Fibroblast of lung (primary cell): Measurements from ENCODE around the gene WDR54. TPM values are rescaled to one million over a fixed set of nuclear protein-coding genes. Genes with fewer than 3 reads are reported as not detected.

Source experiments
- DNase-seq, 2 donors: peaks; one replicate each; pipeline versions ENCODE4 v3.0.0 to v3.0.0-alpha.2; 2010; ENCODE audit warnings: low read depth in 2 of 2
- H2AFZ ChIP-seq: 2 replicates; pipeline ENCODE4 v1.5.1; 2012; ENCODE audit warnings: low read length, control low read depth, inconsistent platforms
- H3K27ac ChIP-seq: 2 replicates; pipeline ENCODE4 v1.5.1; 2011; ENCODE audit warnings: low read length, control low read depth; ENCODE audit not compliant: insufficient read depth
- H3K27me3 ChIP-seq: 2 replicates; pipeline ENCODE4 v1.5.1; 2011; ENCODE audit warnings: mild to moderate bottlenecking, low read length; ENCODE audit not compliant: control insufficient read depth, insufficient read depth
- H3K36me3 ChIP-seq: 2 replicates; pipeline ENCODE4 v1.5.1; 2011; ENCODE audit warnings: low read length; ENCODE audit not compliant: control insufficient read depth, insufficient read depth
- H3K4me1 ChIP-seq: 2 replicates; pipeline ENCODE4 v1.5.1; 2011; ENCODE audit warnings: low read length; ENCODE audit not compliant: control insufficient read depth, insufficient read depth; ENCODE audit errors: extremely low read depth
- H3K4me2 ChIP-seq: 2 replicates; pipeline ENCODE4 v1.5.1; 2011; ENCODE audit warnings: low read length, control low read depth; ENCODE audit not compliant: insufficient read depth; ENCODE audit errors: extremely low read depth
- H3K4me3 ChIP-seq, 4 experiments: fragments of 200-600 bp in 1 of 4; sonication (generic) in 1 of 4; replicated peaks in 1 of 4; 2 replicates each; pipeline ENCODE4 v1.5.1; 2011 to 2016; ENCODE audit warnings: low read length in 4 of 4, low read depth in 3 of 4, mild to moderate bottlenecking in 3 of 4, control low read depth in 2 of 4, inconsistent platforms in 1 of 4, mixed read lengths in 1 of 4; ENCODE audit not compliant: insufficient read depth in 1 of 4; ENCODE audit errors: control extremely low read depth in 1 of 4
- H3K79me2 ChIP-seq: 2 replicates; pipeline ENCODE4 v1.5.1; 2012; ENCODE audit warnings: mild to moderate bottlenecking, low read length, inconsistent platforms; ENCODE audit not compliant: control insufficient read depth, insufficient read depth
- H3K9ac ChIP-seq: 2 replicates; pipeline ENCODE4 v1.5.1; 2011; ENCODE audit warnings: mild to moderate bottlenecking, low read length, control low read depth; ENCODE audit not compliant: insufficient read depth
- H3K9me3 ChIP-seq: 2 replicates; pipeline ENCODE4 v1.5.1; 2012; ENCODE audit warnings: low read depth, low read length; ENCODE audit not compliant: control insufficient read depth, insufficient read depth
- H4K20me1 ChIP-seq: 2 replicates; pipeline ENCODE4 v1.5.1; 2011; ENCODE audit warnings: low read length; ENCODE audit not compliant: control insufficient read depth, insufficient read depth; ENCODE audit errors: extremely low read depth
- CTCF ChIP-seq, 2 donors: IDR thresholded peaks in 1 of 2; conservative IDR thresholded peaks in 1 of 2; 1 replicate in 1 of 2; 2 replicates in 1 of 2; pipeline ENCODE4 v1.5.1; 2011 to 2012; ENCODE audit warnings: low read length in 2 of 2, control low read depth in 1 of 2, inconsistent platforms in 1 of 2, low read depth in 1 of 2, mild to moderate bottlenecking in 1 of 2
- EZH2 ChIP-seq: IDR thresholded peaks from 2 replicates; pipeline ENCODE4 v1.5.1; 2012; ENCODE audit warnings: low read length, control low read depth, mild to moderate bottlenecking; ENCODE audit errors: missing control alignments
- polyA plus RNA-seq, 2 donors: library from polyadenylated mRNA; depleted of rRNA in 1 of 2; stranded (reverse) in 1 of 2; unstranded in 1 of 2; fragments of >200 nt; gene quantifications; 2 replicates each; pipeline ENCODE4 v1.2.1, GENCODE V29; 2011 to 2012; ENCODE audit warnings: missing spikeins in 1 of 2
- total RNA-seq: library from RNA; depleted of rRNA; stranded (reverse); fragments of >200 nt; gene quantifications from 2 replicates; pipeline ENCODE4 v1.2.1, GENCODE V29; 2014

Gene WDR54
- total and polyA plus RNA-seq, 2 donors (not counting 1 experiment from before 2014, with no cell fraction given) = 24.3 to 27.1 TPM

- Histone ChIP-seq H3K4me3 (no peak overlapping the region), H4K20me1 (no peaks in the 10 kb centered on the region), H2AFZ (no peak overlapping the region), H3K79me2 (peaks cover 2% of the 10 kb centered on the region), H3K36me3 (no peaks in the 10 kb centered on the region), H3K9me3 (no peaks in the 10 kb centered on the region), H3K9ac (no peak overlapping the region), H3K27ac (no peak overlapping the region), H3K4me2 (no peak overlapping the region), H3K4me1 (peaks cover 5% of the 10 kb centered on the region), H3K27me3 (no peaks in the 10 kb centered on the region)
- DNase-seq = no peak
- TF ChIP-seq EZH2 (no peak), CTCF (conservative IDR thresholded peaks at IDR 0.05 in 1 of 2, IDR thresholded peaks at IDR 0.05 in 1 of 2; ENCODE audit: low read depth in 1 of 2, low read length in 2 of 2) (no peak)
These were observed 29.1 kb downstream of the WDR54 start for GRCh38 chr2:74450570-74451190.

GRCh38 chr2:74454654-74455511 lies 33.4 kb downstream of the WDR54 start, which contains the start of gene INO80B:
Gene INO80B (plus strand): TSS chr2:74455087. CDS start chr2:74455117, 30 bp downstream.
- H3K9me3 ChIP-seq = no peaks in the 10 kb centered on the region
- no peak for TF ChIP-seq EZH2
- TF ChIP-seq CTCF (conservative IDR thresholded peaks at IDR 0.05 in 1 of 2, IDR thresholded peaks at IDR 0.05 in 1 of 2; ENCODE audit: low read depth in 1 of 2, low read length in 2 of 2) = no peak
- peak within 1 kb of the TSS; percentile 32 for H3K9ac ChIP-seq
- H3K4me1 ChIP-seq = peaks cover 19% of the 10 kb centered on the region
- H3K79me2 ChIP-seq = peaks cover 4% of the 10 kb centered on the region
- H4K20me1 ChIP-seq = no peaks in the 10 kb centered on the region
- peak within 1 kb of the TSS; percentile 80 for H2AFZ ChIP-seq
- H3K27me3 ChIP-seq = no peaks in the 10 kb centered on the region
- DNase-seq = peak; percentile 97 to 99
- H3K4me3 ChIP-seq = peak within 1 kb of the TSS; percentile 76 to 89 (median 87)
- H3K36me3 ChIP-seq = no peaks in the 10 kb centered on the region
- peak within 1 kb of the TSS; percentile 98 for H3K4me2 ChIP-seq
- H3K27ac ChIP-seq = peak within 1 kb of the TSS; percentile 52

GRCh38 chr2:74457129-74457548 lies 35.6 kb downstream of the WDR54 start:
- Histone ChIP-seq H2AFZ (peak overlapping the region; percentile 38), H3K27me3 (no peaks in the 10 kb centered on the region), H3K4me2 (peak overlapping the region; percentile 95), H3K36me3 (peaks cover 10% of the 10 kb centered on the region), H3K27ac (no peak overlapping the region), H3K4me1 (peaks cover 19% of the 10 kb centered on the region), H3K9me3 (no peaks in the 10 kb centered on the region), H3K9ac (peak overlapping the region; percentile 32), H4K20me1 (no peaks in the 10 kb centered on the region), H3K79me2 (peaks cover 4% of the 10 kb centered on the region), H3K4me3 (peak overlapping the region; percentile 42 to 64 (median 51))
- no peak for TF ChIP-seq EZH2
- no peak for TF ChIP-seq CTCF (conservative IDR thresholded peaks at IDR 0.05 in 1 of 2, IDR thresholded peaks at IDR 0.05 in 1 of 2; ENCODE audit: low read depth in 1 of 2, low read length in 2 of 2)
- DNase-seq = peak; percentile 22 to 60
